A673 (cell line): ENCODE results near the gene VAMP4. TPM values are rescaled to one million over a fixed set of nuclear protein-coding genes. Genes with fewer than 3 reads are reported as not detected.

Source experiments
- BruUV-seq: library from RNA; stranded (reverse); fragments of 400-500 nt; replicated peaks from 2 replicates; lab custom pipeline; 2021; lab: Mats Ljungman, UMichigan
- CTCF ChIA-PET: fragments of 300-600 bp; sonication (Branson Sonifier 250); formaldehyde crosslinking; loops from one replicate; lab custom pipeline; 2022; ENCODE audit warnings: antibody characterized with exemption; lab: Charles Lee
- POLR2A ChIA-PET: fragments of 300-600 bp; sonication (Branson Sonifier 250); formaldehyde crosslinking; loops from one replicate; lab custom pipeline; 2022; ENCODE audit warnings: antibody characterized with exemption; ENCODE audit not compliant: low non-redundant PET; lab: Charles Lee
- DNase-seq: peaks from one replicate; pipeline ENCODE4 v3.0.0-alpha.2; 2015; ENCODE audit warnings: low spot score
- H3K27ac ChIP-seq: fragments of 200-600 bp; sonication (generic); 2 replicates; pipeline ENCODE4 v1.5.1; 2016; ENCODE audit warnings: mixed run types, low read depth, mild to moderate bottlenecking, mixed read lengths, antibody characterized with exemption, low read length; ENCODE audit not compliant: poor library complexity, severe bottlenecking
- H3K27me3 ChIP-seq: fragments of 200-600 bp; sonication (generic); replicated peaks from 2 replicates; pipeline ENCODE4 v1.6.1; 2017; ENCODE audit warnings: mixed run types, low read depth, mild to moderate bottlenecking, mixed read lengths, antibody characterized with exemption, low read length; ENCODE audit not compliant: insufficient read depth, poor library complexity
- H3K36me3 ChIP-seq: fragments of 200-600 bp; sonication (generic); 2 replicates; pipeline ENCODE4 v1.6.1; 2016; ENCODE audit warnings: mixed run types, mild to moderate bottlenecking, mixed read lengths, antibody characterized with exemption, low read length; ENCODE audit not compliant: insufficient read depth, poor library complexity, severe bottlenecking
- H3K4me1 ChIP-seq: fragments of 200-600 bp; sonication (generic); 2 replicates; pipeline ENCODE4 v1.6.1; 2017; ENCODE audit warnings: mixed run types, mild to moderate bottlenecking, mixed read lengths, antibody characterized with exemption, low read length; ENCODE audit not compliant: insufficient read depth, poor library complexity, severe bottlenecking
- H3K4me3 ChIP-seq: fragments of 200-600 bp; sonication (generic); 2 replicates; pipeline ENCODE4 v1.5.1; 2016; ENCODE audit warnings: low read depth, mixed run types, mild to moderate bottlenecking, mixed read lengths, low read length; ENCODE audit not compliant: poor library complexity, severe bottlenecking
- H3K9me3 ChIP-seq: fragments of 200-600 bp; sonication (generic); 2 replicates; pipeline ENCODE4 v1.6.1; 2016; ENCODE audit warnings: mixed run types, low read depth, mild to moderate bottlenecking, mixed read lengths, antibody characterized with exemption, low read length; ENCODE audit not compliant: poor library complexity, severe bottlenecking
- EZH2 ChIP-seq: fragments of 200-600 bp; sonication (generic); IDR thresholded peaks from 2 replicates; pipeline ENCODE4 v1.6.1; 2017; ENCODE audit warnings: borderline replicate concordance, low read depth, mild to moderate bottlenecking, mixed read lengths, antibody characterized with exemption, low read length; ENCODE audit not compliant: poor library complexity, severe bottlenecking
- intact Hi-C: fragments of 100-400 bp; cut with micrococcal nuclease; formaldehyde crosslinking; loops from one replicate; pipeline ENCODE4 v1.10.0; 2022; ENCODE audit not compliant: unreplicated experiment
- total RNA-seq: library from RNA; stranded (reverse); gene quantifications from 2 replicates; pipeline ENCODE4 v1.2.3, GENCODE V29; 2021
- TF ChIP-seq, protein P1 (sequence below): fragments of 300-800, 200-600 bp; sonication (generic); conservative IDR thresholded peaks from 2 replicates; pipeline ENCODE4 v1.5.1; 2017; ENCODE audit warnings: low read depth, mild to moderate bottlenecking, antibody characterized with exemption, low read length, moderate library complexity, mixed read lengths

Gene VAMP4
- total RNA-seq, 1 experiment from 2014 or later: 8.9 TPM

DNA sequence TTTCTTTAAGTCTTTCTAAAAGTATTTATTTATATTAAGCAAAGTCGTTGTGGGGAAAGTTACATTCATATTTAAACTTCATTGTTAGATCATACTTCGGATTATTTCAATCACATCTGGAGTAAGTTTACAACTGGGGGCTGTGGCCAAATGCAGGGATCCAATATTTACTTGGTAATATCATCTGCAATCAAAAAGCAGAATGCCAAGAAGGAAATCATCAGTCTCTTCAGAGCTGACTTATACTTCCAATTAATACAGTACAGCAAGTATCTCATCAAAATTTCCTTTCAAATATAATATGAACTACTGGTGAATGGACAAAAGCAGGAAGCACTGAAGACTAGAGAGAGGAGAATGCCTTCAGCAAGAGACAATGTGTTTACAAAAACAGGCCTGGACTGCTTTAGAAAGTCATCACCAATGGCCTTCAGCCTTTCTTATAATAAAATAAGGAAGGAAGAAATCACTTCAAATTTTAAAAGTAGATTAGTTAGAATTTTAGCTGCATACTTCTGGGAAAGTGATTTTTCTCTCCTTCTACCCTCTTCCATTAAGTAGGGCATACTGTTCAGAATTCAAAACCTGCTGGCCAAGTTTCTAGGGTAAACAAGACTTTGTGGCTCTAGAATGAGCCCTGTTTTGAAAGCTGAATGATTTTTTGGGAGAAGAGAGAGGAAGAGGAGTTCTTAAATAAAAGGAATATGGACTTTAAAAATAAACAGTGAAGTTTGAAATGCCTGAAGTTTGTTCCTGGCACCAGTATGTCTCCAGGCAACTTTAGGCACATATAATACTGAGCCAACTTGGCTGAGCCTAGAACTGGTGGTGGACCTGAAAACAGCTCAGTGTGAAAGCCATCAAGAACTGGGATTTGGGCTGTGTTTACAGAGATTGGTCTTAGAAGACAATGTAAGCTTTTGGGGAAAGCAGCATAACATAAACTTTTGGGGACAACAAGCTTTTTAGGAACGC lies 67.1 kb downstream of the VAMP4 start:
- no peak for DNase-seq
- H3K4me1 ChIP-seq: peaks cover 4% of the 10 kb centered on the region
- intact Hi-C loops: no loop called here
- H3K36me3 ChIP-seq: no peaks in the 10 kb centered on the region
- BruUV-seq: no TSS peak
- H3K9me3 ChIP-seq: no peaks in the 10 kb centered on the region
- CTCF ChIA-PET: interaction anchor here (0.8 kb wide), 1 partner anchor 41 kb away, joined by 3 read pairs; no protein-coding TSS in a partner anchor
- POLR2A ChIA-PET: interaction anchor here (0.5 kb wide), 1 partner anchor 688 kb away, joined by 3 read pairs; no protein-coding TSS in a partner anchor
- TF ChIP-seq, protein P1, sequence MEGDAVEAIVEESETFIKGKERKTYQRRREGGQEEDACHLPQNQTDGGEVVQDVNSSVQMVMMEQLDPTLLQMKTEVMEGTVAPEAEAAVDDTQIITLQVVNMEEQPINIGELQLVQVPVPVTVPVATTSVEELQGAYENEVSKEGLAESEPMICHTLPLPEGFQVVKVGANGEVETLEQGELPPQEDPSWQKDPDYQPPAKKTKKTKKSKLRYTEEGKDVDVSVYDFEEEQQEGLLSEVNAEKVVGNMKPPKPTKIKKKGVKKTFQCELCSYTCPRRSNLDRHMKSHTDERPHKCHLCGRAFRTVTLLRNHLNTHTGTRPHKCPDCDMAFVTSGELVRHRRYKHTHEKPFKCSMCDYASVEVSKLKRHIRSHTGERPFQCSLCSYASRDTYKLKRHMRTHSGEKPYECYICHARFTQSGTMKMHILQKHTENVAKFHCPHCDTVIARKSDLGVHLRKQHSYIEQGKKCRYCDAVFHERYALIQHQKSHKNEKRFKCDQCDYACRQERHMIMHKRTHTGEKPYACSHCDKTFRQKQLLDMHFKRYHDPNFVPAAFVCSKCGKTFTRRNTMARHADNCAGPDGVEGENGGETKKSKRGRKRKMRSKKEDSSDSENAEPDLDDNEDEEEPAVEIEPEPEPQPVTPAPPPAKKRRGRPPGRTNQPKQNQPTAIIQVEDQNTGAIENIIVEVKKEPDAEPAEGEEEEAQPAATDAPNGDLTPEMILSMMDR: no peak
- no peak for TF ChIP-seq EZH2
- H3K4me3 ChIP-seq: no peak overlapping the region
- H3K27ac ChIP-seq: no peak overlapping the region
- no peaks in the 10 kb centered on the region for H3K27me3 ChIP-seq

DNA sequence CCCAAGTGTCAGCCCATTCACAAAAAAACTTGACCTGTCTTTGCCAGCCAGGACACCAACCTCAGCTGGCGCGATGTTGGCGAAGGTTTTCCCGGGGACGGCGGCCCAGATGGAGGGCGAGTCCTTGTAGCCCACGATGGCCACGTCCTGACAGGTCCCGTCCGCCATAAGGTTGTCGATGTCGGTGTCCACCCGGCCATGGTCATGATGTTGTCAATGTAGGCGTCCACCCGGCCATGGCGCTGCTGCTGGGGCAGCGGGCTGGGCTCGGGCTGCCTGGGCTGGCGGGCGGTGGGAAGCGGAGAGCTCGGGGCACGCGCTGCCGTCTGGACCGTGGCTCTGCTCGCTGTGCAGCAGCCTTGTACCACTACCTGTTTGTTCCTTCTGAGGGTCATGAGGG lies 71.1 kb downstream of the VAMP4 start:
- Histone ChIP-seq H3K27ac (no peak overlapping the region), H3K9me3 (no peaks in the 10 kb centered on the region), H3K27me3 (no peaks in the 10 kb centered on the region), H3K4me1 (no peaks in the 10 kb centered on the region), H3K36me3 (no peaks in the 10 kb centered on the region), H3K4me3 (no peak overlapping the region)
- ChIA-PET POLR2A (no interaction called here), CTCF (no interaction called here)
- DNase-seq: no peak
- no TSS peak for BruUV-seq
- TF ChIP-seq, protein P1: no peak
- TF ChIP-seq EZH2: no peak
- intact Hi-C loops: no loop called here

DNA sequence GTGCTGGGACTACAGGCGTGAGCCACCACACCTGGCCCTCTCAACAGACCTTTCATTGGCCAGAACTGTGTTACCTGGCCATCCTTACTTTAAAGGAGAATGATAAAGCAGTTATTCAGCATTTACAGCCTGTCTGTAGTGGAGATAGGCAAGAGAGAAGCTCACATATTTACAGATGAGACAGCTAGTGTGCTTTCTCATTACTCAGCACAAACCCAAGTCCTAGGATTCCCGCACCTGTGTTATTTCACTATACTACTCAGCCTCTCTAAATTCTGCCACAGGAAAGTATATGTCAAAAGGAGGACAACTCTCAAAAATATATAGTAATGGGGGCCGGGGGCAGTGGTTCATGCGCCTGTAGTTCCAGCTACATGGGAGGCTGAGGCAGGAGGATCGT lies 73.5 kb downstream of the VAMP4 start:
- Histone ChIP-seq H3K4me3 (no peak overlapping the region), H3K27me3 (no peaks in the 10 kb centered on the region), H3K27ac (no peak overlapping the region), H3K9me3 (no peaks in the 10 kb centered on the region), H3K4me1 (no peaks in the 10 kb centered on the region), H3K36me3 (no peaks in the 10 kb centered on the region)
- no TSS peak for BruUV-seq
- ChIA-PET CTCF (no interaction called here), POLR2A (no interaction called here)
- intact Hi-C loops: no loop called here
- no peak for DNase-seq
- TF ChIP-seq, protein P1: no peak
- TF ChIP-seq EZH2: no peak
